ENCODE data around the gene BLM.

The BLM gene

GRCh38 chr15:90801803-90802202 is 84.7 kb downstream of the BLM start:
- ChIA-PET CTCF (interaction anchor here (1.0 to 1.1 kb wide), 2 partner anchors 11 to 55 kb away, joined by 3 read pairs; no protein-coding TSS in a partner anchor), POLR2A (no interaction called here)
- no peak for TF ChIP-seq CTCF (IDR thresholded peaks at IDR 0.05; ENCODE audit: control extremely low read depth, extremely low read depth, low read depth, missing control alignments)
- no peak for DNase-seq (ENCODE audit: extremely low spot score)

GRCh38 chr15:90807074-90807785 is 90.1 kb downstream of the BLM start:
- TF ChIP-seq CTCF (IDR thresholded peaks at IDR 0.05; ENCODE audit: control extremely low read depth, extremely low read depth, low read depth, missing control alignments): no peak
- DNase-seq (ENCODE audit: extremely low spot score): no peak
- ChIA-PET POLR2A (no interaction called here), CTCF (interaction anchor here (1.2 to 3.4 kb wide), 5 partner anchors 10 to 79 kb away, joined by 3 to 14 read pairs (median 7); no protein-coding TSS in a partner anchor)

GRCh38 chr15:90807786-90808086 is 90.6 kb downstream of the BLM start:
- ChIA-PET POLR2A (no interaction called here), CTCF (interaction anchor here (1.1 to 3.4 kb wide), 6 partner anchors 10 to 78 kb away, joined by 3 to 14 read pairs (median 5); no protein-coding TSS in a partner anchor)
- DNase-seq (ENCODE audit: extremely low spot score): no peak
- TF ChIP-seq CTCF (IDR thresholded peaks at IDR 0.05; ENCODE audit: control extremely low read depth, extremely low read depth, low read depth, missing control alignments): no peak

- no peak for DNase-seq (ENCODE audit: extremely low spot score)
- ChIA-PET CTCF (interaction anchor here (1.0 to 3.2 kb wide), 6 partner anchors 9 to 77 kb away, joined by 3 to 14 read pairs (median 3); no protein-coding TSS in a partner anchor), POLR2A (no interaction called here)
- no peak for TF ChIP-seq CTCF (IDR thresholded peaks at IDR 0.05; ENCODE audit: control extremely low read depth, extremely low read depth, low read depth, missing control alignments)
Observed at GRCh38 chr15:90808517-90809235, 91.5 kb downstream of the BLM start.

- ChIA-PET POLR2A (no interaction called here), CTCF (no interaction called here)
- no peak for DNase-seq (ENCODE audit: extremely low spot score)
- TF ChIP-seq CTCF (IDR thresholded peaks at IDR 0.05; ENCODE audit: control extremely low read depth, extremely low read depth, low read depth, missing control alignments): no peak
Observed at GRCh38 chr15:90809536-90809935, 92.4 kb downstream of the BLM start.

- ChIA-PET POLR2A (no interaction called here), CTCF (interaction anchor here (1.1 kb wide), 1 partner anchor 16 kb away, joined by 3 read pairs; no protein-coding TSS in a partner anchor)
- DNase-seq (ENCODE audit: extremely low spot score): no peak
- TF ChIP-seq CTCF (IDR thresholded peaks at IDR 0.05; ENCODE audit: control extremely low read depth, extremely low read depth, low read depth, missing control alignments): no peak
Observed at GRCh38 chr15:90810354-90810753, 93.2 kb downstream of the BLM start.
